GM12878 (cell line): Measurements from ENCODE around the gene OR11A1. TPM values are rescaled to one million over a fixed set of nuclear protein-coding genes. Genes with fewer than 3 reads are reported as not detected.

ENCODE experiments used
- ATAC-seq: fragments of 200-7000 bp; cut with Tn5 transposase; 3 replicates; pipeline ENCODE4 v1.9.1; 2020; ENCODE audit warnings: mild to moderate bottlenecking, moderate library complexity
- BruUV-seq: library from RNA; stranded (reverse); fragments of 400-500 nt; replicated peaks from 2 replicates; lab custom pipeline; 2021; lab: Mats Ljungman, UMichigan
- CTCF ChIA-PET: fragments of 300-600 bp; sonication (Branson Sonifier 250); formaldehyde crosslinking; extraction: SDS; loops from one replicate; lab custom pipeline; 2021; ENCODE audit warnings: inconsistent platforms; lab: Yijun Ruan, JAX
- POLR2A ChIA-PET: fragments of 350-600 bp; formaldehyde crosslinking; extraction: SDS; loops from one replicate; lab custom pipeline; 2021; ENCODE audit warnings: inconsistent platforms; lab: Charles Lee
- RAD21 ChIA-PET: fragments of 300-600 bp; sonication (Branson Sonifier 250); formaldehyde crosslinking; loops from one replicate; lab custom pipeline; 2023; ENCODE audit warnings: antibody characterized with exemption; ENCODE audit not compliant: unreplicated experiment; lab: Charles Lee
- SMC1A ChIA-PET: fragments of 300-600 bp; sonication (Branson Sonifier 250); formaldehyde crosslinking; loops from one replicate; lab custom pipeline; 2023; ENCODE audit not compliant: unreplicated experiment, uncharacterized antibody; lab: Charles Lee
- DNase-seq: peaks from one replicate; pipeline ENCODE4 v3.0.0-alpha.2; 2011; ENCODE audit warnings: low read depth, low spot score
- FAIRE-seq: peaks from 3 replicates; lab custom pipeline; 2011; peaks lifted over from hg19 to GRCh38; lab: Jason Lieb, UNC
- H2AFZ ChIP-seq: 2 replicates; pipeline ENCODE4 v1.6.0; 2011; ENCODE audit warnings: low read depth, low read length, control low read depth; ENCODE audit not compliant: control insufficient read depth
- H3K27ac ChIP-seq: 2 replicates; pipeline ENCODE4 v1.5.1; 2011; ENCODE audit warnings: control low read depth; ENCODE audit not compliant: control insufficient read depth, insufficient read depth
- H3K27me3 ChIP-seq, 2 experiments: replicated peaks in 1 of 2; 2 replicates each; pipeline versions ENCODE4 v1.6.0 to v1.6.1; 2011; ENCODE audit warnings: low read length in 1 of 2; ENCODE audit not compliant: control insufficient read depth in 2 of 2, insufficient read depth in 2 of 2
- H3K36me3 ChIP-seq, 2 experiments: 2 replicates each; pipeline ENCODE4 v1.5.1; 2011; ENCODE audit warnings: low read length in 1 of 2; ENCODE audit not compliant: control insufficient read depth in 2 of 2, insufficient read depth in 2 of 2
- H3K4me1 ChIP-seq: 2 replicates; pipeline ENCODE4 v1.6.1; 2011; ENCODE audit warnings: mild to moderate bottlenecking, low read length, moderate library complexity, mixed read lengths; ENCODE audit not compliant: control insufficient read depth, insufficient read depth
- H3K4me2 ChIP-seq: 2 replicates; pipeline ENCODE4 v1.6.0; 2011; ENCODE audit warnings: control low read depth; ENCODE audit not compliant: control insufficient read depth, insufficient read depth
- H3K4me3 ChIP-seq: fragments of 200-600 bp; sonication (generic); 2 replicates; pipeline ENCODE4 v1.5.1; 2016
- H3K79me2 ChIP-seq: 2 replicates; pipeline ENCODE4 v1.6.0; 2011; ENCODE audit warnings: low read length; ENCODE audit not compliant: control insufficient read depth, insufficient read depth
- H3K9ac ChIP-seq: 2 replicates; pipeline ENCODE4 v1.8.0; 2011; ENCODE audit warnings: low read length, control low read depth, mixed read lengths; ENCODE audit not compliant: control insufficient read depth, insufficient read depth
- H3K9me3 ChIP-seq: replicated peaks from 3 replicates; pipeline ENCODE4 v1.5.1; 2011; ENCODE audit warnings: mild to moderate bottlenecking, low read length; ENCODE audit not compliant: control insufficient read depth, insufficient read depth
- H4K20me1 ChIP-seq: 2 replicates; pipeline ENCODE4 v1.6.0; 2011; ENCODE audit not compliant: control insufficient read depth, insufficient read depth
- ATF2 ChIP-seq: IDR thresholded peaks from 2 replicates; pipeline ENCODE4 v1.6.1; 2012; ENCODE audit warnings: low read length, inconsistent platforms
- ATF7 ChIP-seq: fragments of 450-650 bp; IDR thresholded peaks from 2 replicates; pipeline ENCODE4 v1.6.1; 2016; ENCODE audit warnings: low read depth, mild to moderate bottlenecking
- BRCA1 ChIP-seq: IDR thresholded peaks from 2 replicates; pipeline ENCODE4 v1.6.1; 2011; ENCODE audit warnings: low read depth, low read length, improper control_type of control experiment
- CBX3 ChIP-seq: fragments of 200-600 bp; sonication (generic); IDR thresholded peaks from 2 replicates; pipeline ENCODE4 v1.6.1; 2016; ENCODE audit warnings: low read depth, borderline replicate concordance
- IRF5 ChIP-seq: fragments of 450-650 bp; IDR thresholded peaks from 2 replicates; pipeline ENCODE4 v1.6.1; 2017; ENCODE audit warnings: borderline replicate concordance
- MYC ChIP-seq: IDR thresholded peaks from 2 replicates; pipeline ENCODE4 v1.6.1; 2011; ENCODE audit warnings: mild to moderate bottlenecking, low read length, moderate library complexity, inconsistent platforms; ENCODE audit not compliant: insufficient read depth, insufficient replicate concordance, insufficient read length, severe bottlenecking
- NR2F1 ChIP-seq: fragments of 450-650 bp; conservative IDR thresholded peaks from 2 replicates; pipeline ENCODE4 v1.6.1; 2017; ENCODE audit warnings: mild to moderate bottlenecking
- RELB ChIP-seq: fragments of 450-650 bp; IDR thresholded peaks from 2 replicates; pipeline ENCODE4 v1.6.1; 2017; ENCODE audit warnings: low read depth, mild to moderate bottlenecking, moderate library complexity
- SP1 ChIP-seq: IDR thresholded peaks from one replicate; pipeline ENCODE4 v1.6.1; 2011; ENCODE audit warnings: low read depth, low read length
- TAF1 ChIP-seq: IDR thresholded peaks from 2 replicates; pipeline ENCODE4 v1.6.1; 2011; ENCODE audit warnings: mild to moderate bottlenecking, low read depth, low read length, borderline replicate concordance
- TARDBP ChIP-seq: IDR thresholded peaks from 2 replicates; pipeline ENCODE4 v1.6.1; 2016; ENCODE audit warnings: borderline replicate concordance
- TCF7 ChIP-seq: IDR thresholded peaks from 2 replicates; pipeline ENCODE4 v1.6.1; 2014; ENCODE audit warnings: antibody characterized with exemption, borderline replicate concordance
- USF1 ChIP-seq: IDR thresholded peaks from 2 replicates; pipeline ENCODE4 v1.6.1; 2011; ENCODE audit warnings: borderline replicate concordance, low read depth, mild to moderate bottlenecking, moderate library complexity, mixed read lengths, low read length; ENCODE audit not compliant: insufficient read depth; ENCODE audit errors: extremely low read length
- USF2 ChIP-seq: IDR thresholded peaks from 2 replicates; pipeline ENCODE4 v1.6.1; 2011; ENCODE audit warnings: low read depth, low read length, improper control_type of control experiment, borderline replicate concordance
- ZNF207 ChIP-seq: fragments of 450-650 bp; IDR thresholded peaks from 2 replicates; pipeline ENCODE4 v1.6.1; 2014; ENCODE audit warnings: antibody characterized with exemption, mild to moderate bottlenecking, borderline replicate concordance
- WGBS: methylation state at CpG from one replicate; pipeline ENCODE4 v1.1.6; 2016; ENCODE audit warnings: low lambda C conversion rate; ENCODE audit not compliant: insufficient replicate concordance, insufficient coverage; ENCODE audit errors: missing lambda C conversion rate; 5-methylcytosine and 5-hydroxymethylcytosine counted together
- in situ Hi-C: fragments of 300-500 bp; cut with MboI; formaldehyde crosslinking; loops from 9 replicates; pipeline ENCODE4 v1.14.3; 2018; ENCODE audit warnings: mixed read lengths
- intact Hi-C: fragments of 100-400 bp; cut with micrococcal nuclease; formaldehyde crosslinking; loops from one replicate; pipeline ENCODE4 v1.14.2; 2022; ENCODE audit not compliant: unreplicated experiment
- polyA plus RNA-seq, 11 experiments: library from polyadenylated mRNA; depleted of rRNA in 4 of 11; unstranded in 6 of 11; stranded (reverse) in 5 of 11; fragments of >200 nt; fragmentation: Nextera tagmentation in 4 of 11; fragmentation: Illumina TruSeq in 1 of 11; extraction: Ambion mirVana in 4 of 11; extraction: Trizol in 1 of 11; gene quantifications; 1 replicate in 1 of 11; 2 replicates in 10 of 11; pipeline versions ENCODE4 v1.2.1 to v1.2.3, GENCODE V29; 2011 to 2016; ENCODE audit warnings: inconsistent platforms in 2 of 11, missing spikeins in 2 of 11, low read depth in 1 of 11
- total RNA-seq, 4 experiments: library from RNA; depleted of rRNA in 3 of 4; stranded (reverse); fragments of >200 nt in 3 of 4; fragmentation: Illumina TruSeq in 1 of 4; extraction: Trizol in 1 of 4; gene quantifications; 2 replicates each; pipeline versions ENCODE4 v1.2.1 to v1.2.3, GENCODE V29; 2013 to 2021

Gene OR11A1
- total and polyA plus RNA-seq, 10 of the 15 experiments (the other 5 are each of a cell fraction or from before 2014, with no cell fraction given): not detected

- H3K4me2 ChIP-seq: no peak overlapping the region
- peaks cover 9% of the 10 kb centered on the region for H3K4me1 ChIP-seq
- H3K27me3 ChIP-seq: 0 out of 4 replicates have a peak, but pooled peaks cover 1 to 2% of the 10 kb centered on the region in 2 experiments
- no peaks in the 10 kb centered on the region for H4K20me1 ChIP-seq
- no peak for DNase-seq
- no peak overlapping the region for H2AFZ ChIP-seq
- no peaks in the 10 kb centered on the region for H3K9me3 ChIP-seq
- POLR2A ChIA-PET: no interaction called here
- intact Hi-C loops: no loop called here
- in situ Hi-C loops: no loop called here
- no peak for ATAC-seq
- CTCF ChIA-PET: no interaction called here
- RAD21 ChIA-PET: no interaction called here
- no peaks in the 10 kb centered on the region for H3K79me2 ChIP-seq
- SMC1A ChIA-PET: no interaction called here
- no peak overlapping the region for H3K4me3 ChIP-seq
- no peaks in the 10 kb centered on the region for H3K36me3 ChIP-seq
- no TSS peak for BruUV-seq
- H3K27ac ChIP-seq: no peak overlapping the region
- no peak overlapping the region for H3K9ac ChIP-seq
- FAIRE-seq: no peak
- 73% methylated on average over 3 of the region's 3 CpGs for WGBS
- TF ChIP-seq ZNF207 (no peak), MYC (no peak), USF2 (no peak), IRF5 (no peak), ATF7 (no peak), SP1 (no peak), TAF1 (no peak), RELB (no peak), NR2F1 (no peak), ATF2 (no peak), BRCA1 (no peak), USF1 (no peak), CBX3 (no peak), TCF7 (no peak), TARDBP (no peak)
These were observed 48.9 kb upstream of the OR11A1 start for GRCh38 chr6:29505808-29506207.
